A673 (cell line): ENCODE measurements around the gene KAZN. TPM values are rescaled to one million over a fixed set of nuclear protein-coding genes. Genes with fewer than 3 reads are reported as not detected.

ENCODE experiments used
- BruUV-seq: library from RNA; stranded (reverse); fragments of 400-500 nt; replicated peaks from 2 replicates; lab custom pipeline; 2021; lab: Mats Ljungman, UMichigan
- CTCF ChIA-PET: fragments of 300-600 bp; sonication (Branson Sonifier 250); formaldehyde crosslinking; loops from one replicate; lab custom pipeline; 2022; ENCODE audit warnings: antibody characterized with exemption; lab: Charles Lee
- POLR2A ChIA-PET: fragments of 300-600 bp; sonication (Branson Sonifier 250); formaldehyde crosslinking; loops from one replicate; lab custom pipeline; 2022; ENCODE audit warnings: antibody characterized with exemption; ENCODE audit not compliant: low non-redundant PET; lab: Charles Lee
- DNase-seq: peaks from one replicate; pipeline ENCODE4 v3.0.0-alpha.2; 2015; ENCODE audit warnings: low spot score
- H3K27ac ChIP-seq: fragments of 200-600 bp; sonication (generic); 2 replicates; pipeline ENCODE4 v1.5.1; 2016; ENCODE audit warnings: mixed run types, low read depth, mild to moderate bottlenecking, mixed read lengths, antibody characterized with exemption, low read length; ENCODE audit not compliant: poor library complexity, severe bottlenecking
- H3K27me3 ChIP-seq: fragments of 200-600 bp; sonication (generic); replicated peaks from 2 replicates; pipeline ENCODE4 v1.6.1; 2017; ENCODE audit warnings: mixed run types, low read depth, mild to moderate bottlenecking, mixed read lengths, antibody characterized with exemption, low read length; ENCODE audit not compliant: insufficient read depth, poor library complexity
- H3K36me3 ChIP-seq: fragments of 200-600 bp; sonication (generic); 2 replicates; pipeline ENCODE4 v1.6.1; 2016; ENCODE audit warnings: mixed run types, mild to moderate bottlenecking, mixed read lengths, antibody characterized with exemption, low read length; ENCODE audit not compliant: insufficient read depth, poor library complexity, severe bottlenecking
- H3K4me1 ChIP-seq: fragments of 200-600 bp; sonication (generic); 2 replicates; pipeline ENCODE4 v1.6.1; 2017; ENCODE audit warnings: mixed run types, mild to moderate bottlenecking, mixed read lengths, antibody characterized with exemption, low read length; ENCODE audit not compliant: insufficient read depth, poor library complexity, severe bottlenecking
- H3K4me3 ChIP-seq: fragments of 200-600 bp; sonication (generic); 2 replicates; pipeline ENCODE4 v1.5.1; 2016; ENCODE audit warnings: low read depth, mixed run types, mild to moderate bottlenecking, mixed read lengths, low read length; ENCODE audit not compliant: poor library complexity, severe bottlenecking
- H3K9me3 ChIP-seq: fragments of 200-600 bp; sonication (generic); 2 replicates; pipeline ENCODE4 v1.6.1; 2016; ENCODE audit warnings: mixed run types, low read depth, mild to moderate bottlenecking, mixed read lengths, antibody characterized with exemption, low read length; ENCODE audit not compliant: poor library complexity, severe bottlenecking
- EZH2 ChIP-seq: fragments of 200-600 bp; sonication (generic); IDR thresholded peaks from 2 replicates; pipeline ENCODE4 v1.6.1; 2017; ENCODE audit warnings: borderline replicate concordance, low read depth, mild to moderate bottlenecking, mixed read lengths, antibody characterized with exemption, low read length; ENCODE audit not compliant: poor library complexity, severe bottlenecking
- intact Hi-C: fragments of 100-400 bp; cut with micrococcal nuclease; formaldehyde crosslinking; loops from one replicate; pipeline ENCODE4 v1.10.0; 2022; ENCODE audit not compliant: unreplicated experiment
- total RNA-seq: library from RNA; stranded (reverse); gene quantifications from 2 replicates; pipeline ENCODE4 v1.2.3, GENCODE V29; 2021
- TF ChIP-seq, protein P1 (sequence below): fragments of 300-800, 200-600 bp; sonication (generic); conservative IDR thresholded peaks from 2 replicates; pipeline ENCODE4 v1.5.1; 2017; ENCODE audit warnings: low read depth, mild to moderate bottlenecking, antibody characterized with exemption, low read length, moderate library complexity, mixed read lengths

KAZN gene
- total RNA-seq, 1 experiment from 2014 or later = 8.0 TPM

DNA sequence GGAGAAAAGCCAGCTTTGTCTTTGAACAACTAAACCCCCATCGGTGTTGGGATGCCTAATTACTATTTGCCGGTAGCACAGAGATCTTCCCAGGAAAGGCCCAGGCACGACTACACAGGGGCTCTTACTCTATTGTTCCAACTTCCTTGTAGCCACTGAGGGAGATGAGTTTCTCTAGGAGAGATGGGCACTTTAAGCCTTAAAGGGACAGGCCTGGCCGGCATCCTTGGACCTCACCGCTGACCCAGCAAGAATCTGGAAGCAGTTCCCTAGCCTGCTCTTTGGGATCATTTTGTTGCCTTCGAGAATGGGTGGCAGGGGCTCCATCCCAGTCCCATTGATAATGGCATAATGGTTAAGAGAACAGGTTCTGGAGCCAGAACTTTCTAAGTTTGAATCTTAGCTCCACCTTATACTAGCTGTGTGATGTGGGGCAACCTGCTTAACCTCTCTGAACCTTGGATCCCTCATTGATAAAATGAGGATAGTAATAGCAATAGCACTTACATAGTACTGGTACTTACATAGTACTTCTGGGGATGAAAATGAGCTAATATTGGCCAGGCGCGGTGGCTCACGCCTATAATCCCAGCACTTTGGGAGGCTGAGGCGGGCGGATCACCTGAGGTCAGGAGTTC is 316.0 kb downstream of the KAZN start:
- H3K9me3 ChIP-seq = no peaks in the 10 kb centered on the region
- no peaks in the 10 kb centered on the region for H3K27me3 ChIP-seq
- no peak overlapping the region for H3K27ac ChIP-seq
- H3K36me3 ChIP-seq = no peaks in the 10 kb centered on the region
- H3K4me3 ChIP-seq = no peak overlapping the region
- H3K4me1 ChIP-seq = no peaks in the 10 kb centered on the region
- intact Hi-C loops = loop anchor here (10.0 kb wide), 1 partner anchor 110 kb away; no protein-coding TSS in a partner anchor
- POLR2A ChIA-PET = no interaction called here
- BruUV-seq = no TSS peak
- TF ChIP-seq EZH2 = no peak
- TF ChIP-seq, protein P1, sequence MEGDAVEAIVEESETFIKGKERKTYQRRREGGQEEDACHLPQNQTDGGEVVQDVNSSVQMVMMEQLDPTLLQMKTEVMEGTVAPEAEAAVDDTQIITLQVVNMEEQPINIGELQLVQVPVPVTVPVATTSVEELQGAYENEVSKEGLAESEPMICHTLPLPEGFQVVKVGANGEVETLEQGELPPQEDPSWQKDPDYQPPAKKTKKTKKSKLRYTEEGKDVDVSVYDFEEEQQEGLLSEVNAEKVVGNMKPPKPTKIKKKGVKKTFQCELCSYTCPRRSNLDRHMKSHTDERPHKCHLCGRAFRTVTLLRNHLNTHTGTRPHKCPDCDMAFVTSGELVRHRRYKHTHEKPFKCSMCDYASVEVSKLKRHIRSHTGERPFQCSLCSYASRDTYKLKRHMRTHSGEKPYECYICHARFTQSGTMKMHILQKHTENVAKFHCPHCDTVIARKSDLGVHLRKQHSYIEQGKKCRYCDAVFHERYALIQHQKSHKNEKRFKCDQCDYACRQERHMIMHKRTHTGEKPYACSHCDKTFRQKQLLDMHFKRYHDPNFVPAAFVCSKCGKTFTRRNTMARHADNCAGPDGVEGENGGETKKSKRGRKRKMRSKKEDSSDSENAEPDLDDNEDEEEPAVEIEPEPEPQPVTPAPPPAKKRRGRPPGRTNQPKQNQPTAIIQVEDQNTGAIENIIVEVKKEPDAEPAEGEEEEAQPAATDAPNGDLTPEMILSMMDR = no peak
- CTCF ChIA-PET = no interaction called here
- DNase-seq = no peak

DNA sequence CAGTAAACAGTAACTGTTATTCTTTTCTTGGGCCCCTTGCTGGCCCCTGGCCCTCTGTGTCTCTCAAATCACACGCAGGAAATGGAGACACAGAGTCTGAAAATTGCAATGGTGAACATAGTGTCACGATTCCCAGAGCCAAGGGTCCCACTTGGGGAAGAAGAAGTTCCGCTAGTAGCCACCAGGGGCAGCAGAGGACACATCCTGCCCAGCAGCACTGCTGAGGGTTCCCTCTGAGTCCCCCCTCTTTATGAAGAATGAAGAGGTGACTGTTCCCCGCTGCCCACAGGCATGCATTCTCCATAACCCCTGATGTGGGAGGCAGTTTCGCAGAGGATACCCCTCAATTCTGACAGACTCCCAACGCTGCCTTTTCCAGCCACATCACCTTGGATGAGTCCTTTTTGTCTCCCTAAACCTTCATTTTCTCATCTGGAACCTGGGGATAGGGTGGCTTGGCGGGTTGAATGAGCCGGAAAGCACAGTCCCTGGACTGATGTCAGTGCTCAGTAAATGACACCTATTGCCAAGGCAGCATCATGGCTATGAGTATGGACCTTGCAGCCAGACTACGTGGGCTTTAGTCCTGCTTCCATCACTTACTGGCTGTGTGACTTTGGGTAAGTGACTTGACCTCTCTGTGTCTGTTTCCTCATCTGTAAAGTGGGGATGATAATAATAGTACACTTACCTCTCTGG is 317.0 kb downstream of the KAZN start:
- POLR2A ChIA-PET = no interaction called here
- TF ChIP-seq, protein P1 = peak; percentile 86
- no peak for TF ChIP-seq EZH2
- no peak overlapping the region for H3K4me3 ChIP-seq
- no peak overlapping the region for H3K27ac ChIP-seq
- intact Hi-C loops = loop anchor here (10.0 kb wide), 1 partner anchor 109 kb away; no protein-coding TSS in a partner anchor
- no TSS peak for BruUV-seq
- H3K27me3 ChIP-seq = no peaks in the 10 kb centered on the region
- peak; percentile 66 for DNase-seq
- no peaks in the 10 kb centered on the region for H3K36me3 ChIP-seq
- H3K9me3 ChIP-seq = no peaks in the 10 kb centered on the region
- CTCF ChIA-PET = no interaction called here
- no peaks in the 10 kb centered on the region for H3K4me1 ChIP-seq

DNA sequence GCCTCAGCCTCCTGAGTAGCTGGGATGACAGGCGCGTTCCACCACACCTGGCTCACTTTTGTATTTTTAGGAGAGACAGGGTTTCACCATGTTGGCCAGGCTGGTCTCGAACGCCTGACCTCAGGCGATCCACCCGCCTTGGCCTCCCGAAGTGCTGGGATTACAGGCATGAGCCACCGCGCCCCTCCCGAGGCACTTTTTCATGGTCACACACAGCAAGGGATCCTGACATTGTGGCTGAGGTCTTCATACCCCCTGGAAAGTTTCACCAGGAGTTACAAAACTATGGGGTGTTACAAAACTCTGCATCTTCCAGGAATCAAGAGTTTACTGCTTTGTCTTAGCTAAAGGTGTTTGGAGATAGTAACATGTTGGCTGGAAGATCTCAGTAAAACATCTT is 320.8 kb downstream of the KAZN start:
- POLR2A ChIA-PET = no interaction called here

More for the DNA sequence above, 320.8 kb downstream of the KAZN start:
- CTCF ChIA-PET = no interaction called here
- Histone ChIP-seq H3K27me3 (no peaks in the 10 kb centered on the region), H3K36me3 (no peaks in the 10 kb centered on the region), H3K4me1 (no peaks in the 10 kb centered on the region), H3K4me3 (no peak overlapping the region), H3K27ac (no peak overlapping the region), H3K9me3 (no peaks in the 10 kb centered on the region)
- no peak for TF ChIP-seq EZH2
- TF ChIP-seq, protein P1 = no peak
- DNase-seq = no peak
- intact Hi-C loops = loop anchor here (10.0 kb wide), 1 partner anchor 106 kb away; no protein-coding TSS in a partner anchor
- BruUV-seq = no TSS peak
